ENCODE data around the gene HDAC9.

The HDAC9 gene

DNA sequence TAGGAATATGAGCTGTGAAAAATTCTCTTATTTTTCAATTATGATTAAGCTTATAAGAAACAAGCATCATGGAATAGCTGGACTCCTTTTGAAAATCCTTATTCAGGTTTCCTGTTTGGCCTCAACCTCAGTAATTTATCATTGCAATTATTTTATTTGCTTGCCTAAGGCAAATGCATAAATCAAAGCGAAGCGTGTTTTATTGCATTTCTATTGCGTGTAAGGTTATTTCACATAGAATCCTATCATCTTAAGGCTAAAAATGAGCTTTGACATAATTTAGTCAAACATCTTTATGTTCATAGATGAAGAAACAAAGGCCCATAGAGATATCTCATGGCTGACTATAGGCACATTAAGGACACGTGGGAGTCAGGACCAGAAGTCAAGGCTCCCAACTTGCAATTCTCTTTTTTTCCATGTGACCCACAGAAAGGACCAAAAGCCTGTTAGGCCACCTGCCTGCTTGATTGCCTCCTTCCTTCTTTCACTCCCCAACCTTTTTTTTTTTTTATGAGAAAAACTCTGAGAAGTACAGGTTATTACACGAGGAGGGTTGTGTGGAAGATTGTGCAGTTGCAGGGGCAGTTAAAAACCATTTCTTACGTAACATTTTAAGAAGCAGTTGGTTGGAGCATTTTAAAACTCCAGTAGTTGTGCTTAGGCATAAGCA lies 261.0 kb downstream of the HDAC9 start:
- Histone ChIP-seq H3K27ac (peak overlapping the region; percentile 99), H3K9ac (ENCODE audit: insufficient read length) (peak overlapping the region; percentile 70), H3K36me3 (ENCODE audit: insufficient read depth, low read length) (peaks cover 7% of the 10 kb centered on the region; the same call in 1 of the 2 replicates), H3K9me3 (ENCODE audit: low read depth, low read length) (peaks cover 6% of the 10 kb centered on the region; the same call in 1 of the 2 replicates), H3K4me3 (peak overlapping the region; percentile 54)
- TF ChIP-seq POLR2AphosphoS5 (IDR thresholded peaks at IDR 0.05; ENCODE audit: borderline replicate concordance, low read depth, low read length) (peak; percentile 61; the same call in 1 of the 2 replicates), EZH2 (IDR thresholded peaks at IDR 0.05) (no peak), FOXP2 (optimal IDR thresholded peaks at IDR 0.05; ENCODE audit: control extremely low read depth, extremely low read length, insufficient read depth) (peak; percentile 34)
- peak; percentile 94 for DNase-seq (ENCODE audit: low read depth, low spot score)

DNA sequence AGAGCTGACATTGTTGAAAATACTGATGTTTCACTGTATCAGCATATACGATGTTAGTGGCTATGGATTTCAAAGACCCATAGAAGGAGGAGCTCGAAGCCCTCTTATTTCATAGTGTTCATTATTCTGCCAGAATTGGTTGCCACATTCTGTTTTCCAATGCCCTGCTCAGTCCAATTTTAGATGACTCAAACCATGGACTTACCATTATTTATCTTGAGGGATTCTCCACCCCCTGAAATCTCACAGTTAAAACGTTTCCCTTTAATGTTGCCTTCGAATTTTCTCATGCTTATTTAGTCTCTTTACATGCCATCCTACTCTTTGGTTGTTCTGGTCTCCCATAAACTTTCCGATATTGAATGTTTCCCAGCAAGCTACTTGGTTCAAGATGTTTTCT lies 264.5 kb downstream of the HDAC9 start:
- no peak for DNase-seq (ENCODE audit: low read depth, low spot score)
- Histone ChIP-seq H3K36me3 (ENCODE audit: insufficient read depth, low read length) (no peaks in the 10 kb centered on the region), H3K9ac (ENCODE audit: insufficient read length) (no peak overlapping the region), H3K27ac (peak overlapping the region; percentile 64; the same call in 1 of the 2 replicates), H3K9me3 (ENCODE audit: low read depth, low read length) (no peaks in the 10 kb centered on the region), H3K4me3 (no peak overlapping the region)
- TF ChIP-seq FOXP2 (optimal IDR thresholded peaks at IDR 0.05; ENCODE audit: control extremely low read depth, extremely low read length, insufficient read depth) (no peak), EZH2 (IDR thresholded peaks at IDR 0.05) (no peak), POLR2AphosphoS5 (IDR thresholded peaks at IDR 0.05; ENCODE audit: borderline replicate concordance, low read depth, low read length) (no peak)

DNA sequence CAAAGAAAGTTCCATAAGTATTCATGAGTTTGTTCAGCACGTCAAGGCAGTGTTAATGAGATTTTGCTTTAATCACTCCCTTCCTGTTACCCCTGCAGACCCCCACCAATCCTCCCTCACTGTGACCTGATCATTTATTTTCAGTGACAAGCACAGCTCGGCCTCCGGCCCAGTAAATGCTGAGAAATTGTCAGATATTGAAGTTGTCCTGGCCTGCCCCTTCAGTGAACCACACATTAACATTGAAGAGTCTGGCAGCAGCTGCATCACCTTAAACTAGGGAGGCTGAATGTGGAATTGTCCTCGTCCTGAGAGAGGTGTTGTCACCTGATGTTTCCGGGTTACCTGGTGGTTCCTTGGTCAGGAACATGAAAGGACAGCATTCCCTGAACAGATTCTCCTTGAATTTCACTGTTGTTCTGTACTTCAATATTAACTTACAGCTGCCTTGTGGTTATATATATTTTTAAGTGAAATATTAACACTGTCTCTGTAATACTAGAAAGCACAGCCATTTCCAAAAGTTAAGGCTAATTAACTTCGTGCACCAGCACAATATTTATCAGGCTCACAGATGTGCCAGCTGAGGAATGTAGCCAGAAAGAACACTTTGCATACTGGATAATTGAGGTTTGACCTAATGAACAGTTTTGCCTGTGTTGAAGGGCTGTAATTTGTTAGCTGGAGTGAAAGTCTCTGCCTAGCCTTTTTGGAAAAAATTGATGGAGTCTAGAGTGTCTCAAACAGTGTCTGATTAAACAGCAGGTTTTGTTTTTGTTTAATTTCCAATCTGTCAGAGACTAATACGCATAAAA lies 265.3 kb downstream of the HDAC9 start:
- H3K9ac ChIP-seq (ENCODE audit: insufficient read length): peak overlapping the region; percentile 13
- TF ChIP-seq POLR2AphosphoS5 (IDR thresholded peaks at IDR 0.05; ENCODE audit: borderline replicate concordance, low read depth, low read length): no peak
- TF ChIP-seq EZH2 (IDR thresholded peaks at IDR 0.05): no peak
- TF ChIP-seq FOXP2 (optimal IDR thresholded peaks at IDR 0.05; ENCODE audit: control extremely low read depth, extremely low read length, insufficient read depth): no peak
- H3K27ac ChIP-seq: peak overlapping the region; percentile 68
- H3K36me3 ChIP-seq (ENCODE audit: insufficient read depth, low read length): no peaks in the 10 kb centered on the region
- no peaks in the 10 kb centered on the region for H3K9me3 ChIP-seq (ENCODE audit: low read depth, low read length)
- DNase-seq (ENCODE audit: low read depth, low spot score): no peak
- no peak overlapping the region for H3K4me3 ChIP-seq

DNA sequence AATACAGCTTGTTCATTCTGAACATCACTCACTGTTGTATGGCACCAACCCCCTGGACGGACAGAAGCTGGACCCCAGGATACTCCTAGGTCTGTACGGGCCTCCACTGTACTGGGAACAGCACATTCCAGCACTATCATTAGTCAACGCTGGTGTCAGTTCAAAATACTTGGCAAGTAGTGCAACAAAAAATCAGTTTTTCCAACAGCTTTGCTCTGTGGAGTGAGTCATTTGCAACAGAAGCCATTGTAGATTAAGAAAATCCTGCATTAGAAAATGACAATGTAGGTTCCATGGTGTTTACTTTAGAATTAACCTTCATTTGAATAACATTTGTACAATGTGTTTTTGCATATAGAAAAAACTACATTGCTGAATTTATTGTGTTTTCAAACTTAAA lies 266.6 kb downstream of the HDAC9 start:
- no peak for DNase-seq (ENCODE audit: low read depth, low spot score)
- H3K4me3 ChIP-seq: 0 out of 2 replicates have a peak overlapping the region, but pooled peaks have one; percentile 4
- no peak for TF ChIP-seq POLR2AphosphoS5 (IDR thresholded peaks at IDR 0.05; ENCODE audit: borderline replicate concordance, low read depth, low read length)
- TF ChIP-seq FOXP2 (optimal IDR thresholded peaks at IDR 0.05; ENCODE audit: control extremely low read depth, extremely low read length, insufficient read depth): no peak
- no peak for TF ChIP-seq EZH2 (IDR thresholded peaks at IDR 0.05)
- no peaks in the 10 kb centered on the region for H3K9me3 ChIP-seq (ENCODE audit: low read depth, low read length)
- H3K36me3 ChIP-seq (ENCODE audit: insufficient read depth, low read length): no peaks in the 10 kb centered on the region
- peak overlapping the region; percentile 49 for H3K9ac ChIP-seq (ENCODE audit: insufficient read length)
- peak overlapping the region; percentile 68 for H3K27ac ChIP-seq

DNA sequence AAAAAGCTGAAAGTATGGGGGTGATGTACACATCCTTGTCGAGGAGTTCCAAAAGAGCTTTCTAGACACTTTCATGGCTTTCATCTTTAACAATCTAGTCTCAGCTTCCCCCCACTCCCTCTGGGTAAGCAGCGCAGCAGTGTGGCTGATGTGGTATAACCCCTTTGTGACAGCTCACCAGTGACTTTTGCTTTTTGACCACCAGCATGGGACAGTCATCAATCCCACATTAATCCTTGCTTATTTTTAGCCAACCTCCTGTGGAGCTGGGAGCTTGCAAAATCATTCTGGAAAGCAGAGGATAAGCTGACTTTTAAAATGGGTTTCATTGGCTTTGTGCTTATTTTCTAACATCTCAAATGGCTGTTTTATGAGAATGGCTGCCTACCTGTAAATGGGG lies 272.7 kb downstream of the HDAC9 start:
- no peaks in the 10 kb centered on the region for H3K9me3 ChIP-seq (ENCODE audit: low read depth, low read length)
- TF ChIP-seq POLR2AphosphoS5 (IDR thresholded peaks at IDR 0.05; ENCODE audit: borderline replicate concordance, low read depth, low read length): no peak
- TF ChIP-seq FOXP2 (optimal IDR thresholded peaks at IDR 0.05; ENCODE audit: control extremely low read depth, extremely low read length, insufficient read depth): no peak
- TF ChIP-seq EZH2 (IDR thresholded peaks at IDR 0.05): no peak
- no peak overlapping the region for H3K9ac ChIP-seq (ENCODE audit: insufficient read length)
- DNase-seq (ENCODE audit: low read depth, low spot score): no peak
- no peak overlapping the region for H3K4me3 ChIP-seq
- no peaks in the 10 kb centered on the region for H3K36me3 ChIP-seq (ENCODE audit: insufficient read depth, low read length)
- H3K27ac ChIP-seq: no peak overlapping the region

DNA sequence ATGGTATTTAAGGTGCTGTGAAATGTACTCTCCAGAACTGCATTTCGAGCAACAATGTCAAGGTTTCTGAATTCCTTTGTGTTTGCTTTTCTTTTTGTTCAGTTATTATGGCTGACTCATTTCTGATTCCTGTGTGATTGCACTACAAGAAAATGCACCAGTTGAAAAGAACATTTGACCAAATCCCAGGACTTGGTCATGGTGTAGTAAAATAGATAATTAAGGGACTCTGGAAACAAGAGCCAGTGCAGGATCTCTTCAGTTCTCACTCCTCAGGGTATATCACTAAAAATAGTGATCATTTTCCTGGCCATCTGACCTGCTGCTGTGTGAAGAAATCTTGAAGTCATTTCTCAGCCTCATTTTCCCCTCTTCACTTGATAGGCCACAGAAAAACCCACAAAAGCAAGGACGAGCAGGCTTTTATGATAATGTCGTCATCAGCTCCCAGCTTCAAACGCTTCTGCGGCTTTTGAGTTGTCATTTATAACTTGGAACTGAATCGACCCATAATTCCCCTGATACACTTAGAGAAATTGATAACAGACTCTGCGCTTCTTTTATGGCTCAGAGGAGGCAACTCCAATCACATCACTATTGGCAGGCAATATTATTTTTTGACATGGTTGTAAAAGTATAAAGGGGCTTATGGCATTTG lies 274.7 kb downstream of the HDAC9 start:
- H3K9me3 ChIP-seq (ENCODE audit: low read depth, low read length): no peaks in the 10 kb centered on the region
- peak overlapping the region; percentile 51 for H3K4me3 ChIP-seq
- peak overlapping the region; percentile 63 for H3K9ac ChIP-seq (ENCODE audit: insufficient read length)
- H3K36me3 ChIP-seq (ENCODE audit: insufficient read depth, low read length): no peaks in the 10 kb centered on the region
- peak overlapping the region; percentile 92 for H3K27ac ChIP-seq
- no peak for DNase-seq (ENCODE audit: low read depth, low spot score)
- TF ChIP-seq POLR2AphosphoS5 (IDR thresholded peaks at IDR 0.05; ENCODE audit: borderline replicate concordance, low read depth, low read length) (peak; percentile 32; the same call in 1 of the 2 replicates), EZH2 (IDR thresholded peaks at IDR 0.05) (no peak), FOXP2 (optimal IDR thresholded peaks at IDR 0.05; ENCODE audit: control extremely low read depth, extremely low read length, insufficient read depth) (no peak)

DNA sequence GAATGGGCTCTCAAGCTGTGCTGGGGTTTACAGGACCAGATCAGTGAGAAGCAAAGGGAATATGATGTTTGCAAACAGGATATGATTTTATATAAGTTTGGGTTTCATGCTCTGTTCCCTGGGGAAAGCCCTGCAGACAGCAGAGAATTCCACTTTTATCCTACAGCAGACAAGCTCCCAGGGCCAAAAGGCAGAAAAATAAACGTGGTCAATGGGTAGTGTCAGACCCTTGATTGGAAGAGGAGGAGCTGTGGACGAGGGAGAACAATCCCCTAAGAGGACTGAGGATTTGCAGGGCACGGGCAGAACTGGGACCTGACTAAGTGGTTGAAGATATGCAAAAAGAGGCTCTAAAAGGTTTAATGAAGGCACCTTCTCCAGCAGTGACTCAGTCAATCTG lies 275.3 kb downstream of the HDAC9 start:
- Histone ChIP-seq H3K27ac (peak overlapping the region; percentile 92), H3K9me3 (ENCODE audit: low read depth, low read length) (no peaks in the 10 kb centered on the region), H3K9ac (ENCODE audit: insufficient read length) (peak overlapping the region; percentile 59), H3K36me3 (ENCODE audit: insufficient read depth, low read length) (no peaks in the 10 kb centered on the region), H3K4me3 (peak overlapping the region; percentile 51)
- no peak for TF ChIP-seq FOXP2 (optimal IDR thresholded peaks at IDR 0.05; ENCODE audit: control extremely low read depth, extremely low read length, insufficient read depth)
- no peak for TF ChIP-seq POLR2AphosphoS5 (IDR thresholded peaks at IDR 0.05; ENCODE audit: borderline replicate concordance, low read depth, low read length)
- no peak for TF ChIP-seq EZH2 (IDR thresholded peaks at IDR 0.05)
- DNase-seq (ENCODE audit: low read depth, low spot score): no peak

Data from SK-N-MC (cell line).